ENCODE data around the gene RABL3.

DNA sequence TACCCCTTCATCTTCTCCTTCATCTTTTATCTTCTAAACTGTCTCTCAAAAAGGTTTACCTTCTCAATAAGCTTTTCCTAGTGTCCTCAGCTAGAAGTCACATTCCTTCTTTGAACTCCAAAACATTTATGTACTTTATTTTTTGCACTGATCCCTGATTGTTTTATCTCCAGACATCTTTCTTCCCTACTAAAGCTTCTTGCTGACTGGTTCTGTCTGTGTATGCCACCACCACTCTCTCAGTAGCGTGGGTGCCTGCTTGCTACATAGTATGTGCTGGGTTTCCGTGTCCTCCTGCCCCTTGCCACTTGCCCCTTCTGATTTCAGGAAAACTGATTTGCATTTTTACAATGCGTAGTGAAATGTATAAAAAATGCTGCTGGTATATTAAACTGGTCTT, 24.3 kb upstream of the RABL3 start:
- TF ChIP-seq, protein P1, sequence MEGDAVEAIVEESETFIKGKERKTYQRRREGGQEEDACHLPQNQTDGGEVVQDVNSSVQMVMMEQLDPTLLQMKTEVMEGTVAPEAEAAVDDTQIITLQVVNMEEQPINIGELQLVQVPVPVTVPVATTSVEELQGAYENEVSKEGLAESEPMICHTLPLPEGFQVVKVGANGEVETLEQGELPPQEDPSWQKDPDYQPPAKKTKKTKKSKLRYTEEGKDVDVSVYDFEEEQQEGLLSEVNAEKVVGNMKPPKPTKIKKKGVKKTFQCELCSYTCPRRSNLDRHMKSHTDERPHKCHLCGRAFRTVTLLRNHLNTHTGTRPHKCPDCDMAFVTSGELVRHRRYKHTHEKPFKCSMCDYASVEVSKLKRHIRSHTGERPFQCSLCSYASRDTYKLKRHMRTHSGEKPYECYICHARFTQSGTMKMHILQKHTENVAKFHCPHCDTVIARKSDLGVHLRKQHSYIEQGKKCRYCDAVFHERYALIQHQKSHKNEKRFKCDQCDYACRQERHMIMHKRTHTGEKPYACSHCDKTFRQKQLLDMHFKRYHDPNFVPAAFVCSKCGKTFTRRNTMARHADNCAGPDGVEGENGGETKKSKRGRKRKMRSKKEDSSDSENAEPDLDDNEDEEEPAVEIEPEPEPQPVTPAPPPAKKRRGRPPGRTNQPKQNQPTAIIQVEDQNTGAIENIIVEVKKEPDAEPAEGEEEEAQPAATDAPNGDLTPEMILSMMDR (IDR thresholded peaks at IDR 0.05): no peak
- TF ChIP-seq POLR2A (IDR thresholded peaks at IDR 0.05): no peak
